Hindlimb muscle (tissue), 1 donor: Measurements from ENCODE around the gene SAMD4A. TPM values are rescaled to one million over a fixed set of nuclear protein-coding genes. Genes with fewer than 3 reads are reported as not detected.
A peak's percentile ranks its signal among the peaks of the same experiment; 100 is the strongest.

Experiments
- DNase-seq: peaks from one replicate; pipeline ENCODE4 v3.0.0-alpha.2; 2013
- polyA plus RNA-seq: library from polyadenylated mRNA; unstranded; fragments of 120-200 nt; gene quantifications from one replicate; pipeline ENCODE4 v1.2.1, GENCODE V29; 2013; ENCODE audit not compliant: insufficient read length

SAMD4A gene
- 63.5 TPM for polyA plus RNA-seq

- peak; percentile 86 for DNase-seq
Measured at GRCh38 chr14:54566410-54567223, at the start of gene SAMD4A. Gene SAMD4A, plus strand, starts transcription at chr14:54567128. Its CDS starts 789 bp downstream, at chr14:54567917.

- DNase-seq: no peak
Measured at GRCh38 chr14:54524410-54524809, 42.5 kb upstream of the SAMD4A start.

- DNase-seq: no peak
Measured at GRCh38 chr14:54528973-54529372, 38.0 kb upstream of the SAMD4A start.

GRCh38 chr14:54529811-54530210 lies 37.1 kb upstream of the SAMD4A start:
- DNase-seq: no peak

- no peak for DNase-seq
Measured at GRCh38 chr14:54532111-54533012, 34.6 kb upstream of the SAMD4A start.

GRCh38 chr14:54533100-54533499 lies 33.8 kb upstream of the SAMD4A start:
- no peak for DNase-seq

- DNase-seq: no peak
Measured at GRCh38 chr14:54535126-54535525, 31.8 kb upstream of the SAMD4A start.

- peak; percentile 6 for DNase-seq
Measured at GRCh38 chr14:54535646-54536045, 31.3 kb upstream of the SAMD4A start.

- DNase-seq: no peak
Measured at GRCh38 chr14:54537651-54538050, 29.3 kb upstream of the SAMD4A start.

- DNase-seq: no peak
Measured at GRCh38 chr14:54538055-54538454, 28.9 kb upstream of the SAMD4A start.

- DNase-seq: no peak
Measured at GRCh38 chr14:54547583-54547982, 19.3 kb upstream of the SAMD4A start.

- DNase-seq: no peak
Measured at GRCh38 chr14:54548491-54548890, 18.4 kb upstream of the SAMD4A start.

GRCh38 chr14:54549862-54550261 lies 17.1 kb upstream of the SAMD4A start:
- no peak for DNase-seq

GRCh38 chr14:54550514-54550913 lies 16.4 kb upstream of the SAMD4A start:
- no peak for DNase-seq

- no peak for DNase-seq
Measured at GRCh38 chr14:54554401-54554800, 12.5 kb upstream of the SAMD4A start.

- DNase-seq: no peak
Measured at GRCh38 chr14:54555651-54556050, 11.3 kb upstream of the SAMD4A start.

- DNase-seq: no peak
Measured at GRCh38 chr14:54556535-54556934, 10.4 kb upstream of the SAMD4A start.

- no peak for DNase-seq
Measured at GRCh38 chr14:54562334-54562733, 4.6 kb upstream of the SAMD4A start.

GRCh38 chr14:54564071-54564867 lies 2.7 kb upstream of the SAMD4A start:
- no peak for DNase-seq

GRCh38 chr14:54564868-54565784 lies 1.8 kb upstream of the SAMD4A start:
- DNase-seq: peak; percentile 68

- peak; percentile 94 for DNase-seq
Measured at GRCh38 chr14:54565785-54566409, 1.0 kb upstream of the SAMD4A start.
